ENCODE results near the gene PPOX. TPM values are rescaled to one million over a fixed set of nuclear protein-coding genes. Genes with fewer than 3 reads are reported as not detected.
A peak's percentile ranks its signal among the peaks of the same experiment; 100 is the strongest.

PPOX gene
- total RNA-seq, 1 experiment from 2014 or later, result 25.4 TPM

DNA sequence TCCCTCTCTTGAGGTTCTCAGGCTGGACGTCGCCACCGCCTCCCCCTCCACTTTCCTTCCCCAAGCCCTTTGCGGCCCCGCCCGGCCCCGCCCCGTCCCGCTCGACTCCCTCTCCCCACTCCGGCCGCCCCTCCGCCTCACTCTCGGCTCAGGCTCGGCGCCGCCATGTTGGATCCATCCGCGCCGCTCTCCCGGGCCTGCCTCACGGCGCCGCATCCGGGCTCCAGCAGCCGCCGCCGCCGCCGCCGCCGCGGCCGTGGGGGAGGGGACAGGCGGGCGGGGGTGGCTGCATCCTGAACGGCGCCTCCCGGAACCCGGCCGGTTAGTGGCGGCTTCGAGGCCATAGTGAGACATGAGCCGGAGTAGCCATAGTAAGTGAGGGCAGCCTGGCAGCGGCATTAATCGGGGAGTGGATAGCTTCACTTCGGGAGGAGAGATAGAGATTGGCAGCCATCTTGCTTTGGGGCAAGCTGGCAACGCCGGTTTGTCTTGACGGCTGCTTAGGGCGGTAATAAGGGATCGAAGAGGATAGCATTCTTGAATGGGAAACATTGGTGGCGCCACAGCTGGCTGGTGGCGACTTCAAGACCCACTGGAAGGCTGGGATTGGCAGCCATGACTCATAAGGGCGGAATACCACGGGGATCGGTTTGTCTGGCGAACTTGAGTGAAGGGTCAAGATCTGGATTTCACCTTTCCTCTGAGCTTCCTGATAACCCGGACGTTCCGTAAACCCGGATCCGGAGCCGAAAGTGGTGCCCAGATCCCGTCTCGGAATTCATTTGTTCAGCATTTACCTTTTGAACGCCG is 33.6 kb upstream of the PPOX start, which contains the start of gene DEDD:
Gene DEDD, minus strand, starts transcription at position 258 of the 810 bp plus-strand sequence. CDS start 8,205 bp downstream, outside the sequence.
- Mint-ChIP-seq H3K9me3 (ENCODE audit: unreplicated experiment) (no peaks in the 10 kb centered on the region), H3K27ac (ENCODE audit: unreplicated experiment) (no peak within 1 kb of the TSS)

DNA sequence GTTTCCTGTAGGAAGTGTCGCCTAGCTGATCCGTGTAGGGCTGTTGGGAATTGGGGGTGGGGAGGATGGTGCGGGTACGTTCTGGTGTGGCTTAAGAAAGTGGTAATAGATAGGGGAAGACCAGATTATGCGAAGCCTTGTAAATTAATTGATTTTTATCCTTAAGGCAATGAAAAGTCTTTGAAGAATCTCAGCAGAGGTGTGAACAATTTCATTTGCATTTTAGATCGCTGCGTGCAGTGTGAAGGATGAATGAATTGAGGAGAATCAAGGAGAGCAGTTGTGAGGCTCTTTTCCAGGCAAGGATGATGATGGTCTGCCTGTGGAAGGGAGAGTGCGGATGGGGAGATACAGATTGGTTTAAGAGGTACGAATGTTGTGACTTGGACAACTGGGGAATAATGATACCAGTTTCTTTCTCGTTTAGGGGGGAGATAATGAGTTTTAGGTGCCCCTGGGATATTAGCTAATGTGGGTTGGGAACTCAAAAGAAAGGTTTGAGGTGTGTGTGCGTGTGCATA is 32.9 kb upstream of the PPOX start:
- intact Hi-C loops (cut with micrococcal nuclease; ENCODE audit: unreplicated experiment), result loop anchor here (1.0 kb wide), 1 partner anchor 20 kb away; the partner anchor contains the start of gene UFC1
- Histone ChIP-seq H3K36me3 (ENCODE audit: control insufficient read depth, insufficient read depth, low read length) (no peaks in the 10 kb centered on the region; the same call in 1 of the 2 replicates), H3K4me1 (no peaks in the 10 kb centered on the region), H3K9me3 (no peaks in the 10 kb centered on the region), H3K27me3 (replicated peaks; ENCODE audit: control insufficient read depth, insufficient read depth, low read length) (no peaks in the 10 kb centered on the region), H3K4me3 (ENCODE audit: low read depth, low read length) (peak overlapping the region; percentile 71)
- no peaks in the 10 kb centered on the region for H3K9me3 Mint-ChIP-seq (ENCODE audit: unreplicated experiment)
- BruUV-seq (replicated peaks), result TSS peak; percentile 75
- TF ChIP-seq, protein P1, sequence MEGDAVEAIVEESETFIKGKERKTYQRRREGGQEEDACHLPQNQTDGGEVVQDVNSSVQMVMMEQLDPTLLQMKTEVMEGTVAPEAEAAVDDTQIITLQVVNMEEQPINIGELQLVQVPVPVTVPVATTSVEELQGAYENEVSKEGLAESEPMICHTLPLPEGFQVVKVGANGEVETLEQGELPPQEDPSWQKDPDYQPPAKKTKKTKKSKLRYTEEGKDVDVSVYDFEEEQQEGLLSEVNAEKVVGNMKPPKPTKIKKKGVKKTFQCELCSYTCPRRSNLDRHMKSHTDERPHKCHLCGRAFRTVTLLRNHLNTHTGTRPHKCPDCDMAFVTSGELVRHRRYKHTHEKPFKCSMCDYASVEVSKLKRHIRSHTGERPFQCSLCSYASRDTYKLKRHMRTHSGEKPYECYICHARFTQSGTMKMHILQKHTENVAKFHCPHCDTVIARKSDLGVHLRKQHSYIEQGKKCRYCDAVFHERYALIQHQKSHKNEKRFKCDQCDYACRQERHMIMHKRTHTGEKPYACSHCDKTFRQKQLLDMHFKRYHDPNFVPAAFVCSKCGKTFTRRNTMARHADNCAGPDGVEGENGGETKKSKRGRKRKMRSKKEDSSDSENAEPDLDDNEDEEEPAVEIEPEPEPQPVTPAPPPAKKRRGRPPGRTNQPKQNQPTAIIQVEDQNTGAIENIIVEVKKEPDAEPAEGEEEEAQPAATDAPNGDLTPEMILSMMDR (IDR thresholded peaks at IDR 0.05; ENCODE audit: insufficient read depth in 1 of 2, low read depth in 1 of 2, low read length in 1 of 2, severe bottlenecking in 1 of 2, unreplicated experiment in 1 of 2), result no peak
- no peaks in the 10 kb centered on the region for H3K27me3 Mint-ChIP-seq (ENCODE audit: insufficient read depth, unreplicated experiment)
- H3K4me1 Mint-ChIP-seq (ENCODE audit: low read depth, unreplicated experiment), result peaks cover 12% of the 10 kb centered on the region
- ChIA-PET POLR2A (interaction anchor here (0.6 to 2.4 kb wide), 7 partner anchors 7 to 112 kb away, joined by 3 to 15 read pairs (median 6); partner anchors contain the start of genes F11R, NIT1, PFDN2 and PPOX), CTCF (interaction anchor here (0.5 to 1.6 kb wide), 7 partner anchors 12 to 139 kb away, joined by 3 to 11 read pairs (median 4); partner anchors contain the start of genes KLHDC9, NIT1, PFDN2 and PPOX)
- no peaks in the 10 kb centered on the region for H3K36me3 Mint-ChIP-seq (ENCODE audit: insufficient read depth, unreplicated experiment)
- no peak overlapping the region for H3K4me3 Mint-ChIP-seq (ENCODE audit: unreplicated experiment)
- no peak for DNase-seq
- H3K27ac Mint-ChIP-seq (ENCODE audit: unreplicated experiment), result no peak overlapping the region

More for the DNA sequence above, 33.6 kb upstream of the PPOX start, which contains the start of gene DEDD:
- Mint-ChIP-seq H3K4me3 (ENCODE audit: unreplicated experiment) (no peak within 1 kb of the TSS), H3K36me3 (ENCODE audit: insufficient read depth, unreplicated experiment) (peaks cover 1% of the 10 kb centered on the region), H3K27me3 (ENCODE audit: insufficient read depth, unreplicated experiment) (no peaks in the 10 kb centered on the region), H3K4me1 (ENCODE audit: low read depth, unreplicated experiment) (peaks cover 10% of the 10 kb centered on the region)
- ChIA-PET CTCF (interaction anchor here (0.5 to 1.6 kb wide), 7 partner anchors 11 to 93 kb away, joined by 3 to 6 read pairs (median 3); partner anchors contain the start of genes KLHDC9, NIT1, PFDN2 and PPOX), POLR2A (interaction anchor here (0.5 to 2.4 kb wide), 9 partner anchors 8 to 113 kb away, joined by 3 to 15 read pairs (median 6); partner anchors contain the start of genes F11R, NIT1, PFDN2 and PPOX)
- no peaks in the 10 kb centered on the region; the same call in 1 of the 2 replicates for H3K36me3 ChIP-seq (ENCODE audit: control insufficient read depth, insufficient read depth, low read length)
- no TSS peak for BruUV-seq (replicated peaks)
- no peaks in the 10 kb centered on the region for H3K27me3 ChIP-seq (replicated peaks; ENCODE audit: control insufficient read depth, insufficient read depth, low read length)
- DNase-seq, result peak; percentile 93 to 96
- intact Hi-C loops (cut with micrococcal nuclease; ENCODE audit: unreplicated experiment), result loop anchor here (1.0 kb wide), 2 partner anchors 13 to 21 kb away; partner anchors contain the start of gene UFC1
- peak within 1 kb of the TSS; percentile 71 for H3K4me3 ChIP-seq (ENCODE audit: low read depth, low read length)
- no peaks in the 10 kb centered on the region for H3K4me1 ChIP-seq
- TF ChIP-seq, protein P1 (IDR thresholded peaks at IDR 0.05; ENCODE audit: insufficient read depth in 1 of 2, low read depth in 1 of 2, low read length in 1 of 2, severe bottlenecking in 1 of 2, unreplicated experiment in 1 of 2), result no peak
- no peaks in the 10 kb centered on the region for H3K9me3 ChIP-seq

DNA sequence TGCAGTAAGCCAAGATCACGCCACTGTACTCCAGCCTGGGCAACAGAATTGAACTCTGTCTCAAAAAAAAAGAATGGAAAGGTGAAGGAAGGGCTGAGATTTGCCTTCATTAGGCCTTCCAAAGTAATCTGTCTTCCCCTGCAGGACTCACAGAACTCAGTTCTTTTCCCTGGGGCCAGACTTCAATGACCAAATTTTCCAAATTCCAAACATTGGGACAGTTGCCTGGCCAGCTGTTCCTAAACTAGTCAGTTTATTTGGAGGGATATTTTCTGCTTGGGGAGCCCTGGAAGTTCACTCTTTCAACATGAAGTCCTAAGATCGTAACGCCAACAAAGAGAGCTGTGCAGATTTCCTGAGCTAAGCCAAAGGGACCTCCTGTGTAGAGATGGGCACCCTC is 28.3 kb upstream of the PPOX start:
- Histone ChIP-seq H3K9me3 (no peaks in the 10 kb centered on the region), H3K4me1 (no peaks in the 10 kb centered on the region), H3K27me3 (replicated peaks; ENCODE audit: control insufficient read depth, insufficient read depth, low read length) (no peaks in the 10 kb centered on the region), H3K36me3 (ENCODE audit: control insufficient read depth, insufficient read depth, low read length) (no peaks in the 10 kb centered on the region; the same call in 1 of the 2 replicates), H3K4me3 (ENCODE audit: low read depth, low read length) (no peak overlapping the region)
- Mint-ChIP-seq H3K9me3 (ENCODE audit: unreplicated experiment) (no peaks in the 10 kb centered on the region), H3K36me3 (ENCODE audit: insufficient read depth, unreplicated experiment) (no peaks in the 10 kb centered on the region), H3K27ac (ENCODE audit: unreplicated experiment) (no peak overlapping the region), H3K4me3 (ENCODE audit: unreplicated experiment) (no peak overlapping the region), H3K27me3 (ENCODE audit: insufficient read depth, unreplicated experiment) (no peaks in the 10 kb centered on the region), H3K4me1 (ENCODE audit: low read depth, unreplicated experiment) (peaks cover 17% of the 10 kb centered on the region)
- POLR2A ChIA-PET, result interaction anchor here (1.1 kb wide), 1 partner anchor 17 kb away, joined by 3 read pairs; no protein-coding TSS in a partner anchor
- BruUV-seq (replicated peaks), result no TSS peak
- DNase-seq, result no peak
- CTCF ChIA-PET, result interaction anchor here (0.6 kb wide), 1 partner anchor 11 kb away, joined by 3 read pairs; no protein-coding TSS in a partner anchor
- TF ChIP-seq, protein P1 (IDR thresholded peaks at IDR 0.05; ENCODE audit: insufficient read depth in 1 of 2, low read depth in 1 of 2, low read length in 1 of 2, severe bottlenecking in 1 of 2, unreplicated experiment in 1 of 2), result no peak
- intact Hi-C loops (cut with micrococcal nuclease; ENCODE audit: unreplicated experiment), result no loop called here
